Smooth muscle cell (in vitro differentiated cells): Measurements from ENCODE around the gene TMEM63C. TPM values are rescaled to one million over a fixed set of nuclear protein-coding genes. Genes with fewer than 3 reads are reported as not detected.

Source experiments
- DNase-seq: peaks from one replicate; lab custom pipeline; 2025; ENCODE audit not compliant: unreplicated experiment; lab: John Stamatoyannopoulos, UW
- H2AFZ ChIP-seq: fragments of 200-600 bp; sonication (generic); 2 replicates; pipeline ENCODE4 v1.6.0; 2016; ENCODE audit warnings: antibody characterized with exemption, low read depth, mild to moderate bottlenecking
- H3F3A ChIP-seq: fragments of 200-600 bp; sonication (generic); 2 replicates; pipeline ENCODE4 v1.6.0; 2017; ENCODE audit warnings: antibody characterized with exemption, low read depth
- H3K27ac ChIP-seq: fragments of 200-600 bp; sonication (generic); 2 replicates; pipeline ENCODE4 v1.5.1; 2016; ENCODE audit warnings: low read depth, mild to moderate bottlenecking
- H3K27me3 ChIP-seq: fragments of 200-600 bp; sonication (generic); 2 replicates; pipeline ENCODE4 v1.6.1; 2016; ENCODE audit warnings: low read depth, mild to moderate bottlenecking
- H3K36me3 ChIP-seq: fragments of 200-600 bp; sonication (generic); 2 replicates; pipeline ENCODE4 v1.5.1; 2016; ENCODE audit warnings: low read depth
- H3K4me1 ChIP-seq: fragments of 200-600 bp; sonication (generic); 2 replicates; pipeline ENCODE4 v1.5.1; 2016; ENCODE audit warnings: low read depth
- H3K4me2 ChIP-seq: fragments of 200-600 bp; sonication (generic); 2 replicates; pipeline ENCODE4 v1.6.0; 2016; ENCODE audit warnings: mild to moderate bottlenecking
- H3K4me3 ChIP-seq: fragments of 200-600 bp; sonication (generic); 2 replicates; pipeline ENCODE4 v1.5.1; 2016; ENCODE audit warnings: mild to moderate bottlenecking
- H3K79me2 ChIP-seq: fragments of 200-600 bp; sonication (generic); 2 replicates; pipeline ENCODE4 v1.6.0; 2016; ENCODE audit warnings: low read depth, mild to moderate bottlenecking
- H3K9ac ChIP-seq: fragments of 200-600 bp; sonication (generic); 2 replicates; pipeline ENCODE4 v1.6.0; 2016; ENCODE audit warnings: low read depth
- H3K9me3 ChIP-seq: fragments of 200-600 bp; sonication (generic); replicated peaks from 2 replicates; pipeline ENCODE4 v1.5.1; 2016; ENCODE audit warnings: low read depth
- H4K20me1 ChIP-seq: fragments of 200-600 bp; sonication (generic); 2 replicates; pipeline ENCODE4 v1.6.0; 2016; ENCODE audit warnings: low read depth
- CTCF ChIP-seq: fragments of 200-600 bp; sonication (generic); IDR thresholded peaks from 2 replicates; pipeline ENCODE4 v1.5.1; 2017; ENCODE audit warnings: borderline replicate concordance, mild to moderate bottlenecking, antibody characterized with exemption; ENCODE audit not compliant: insufficient read depth, poor library complexity, severe bottlenecking
- WGBS: methylation state at CpG from one replicate; pipeline ENCODE4 v1.1.7; 2016; ENCODE audit warnings: low lambda C conversion rate; 5-methylcytosine and 5-hydroxymethylcytosine counted together
- polyA plus RNA-seq: library from polyadenylated mRNA; unstranded; fragments of >200 nt; fragmentation: Nextera tagmentation; extraction: Ambion mirVana; gene quantifications from 2 replicates; pipeline ENCODE4 v1.2.1, GENCODE V29; 2016
- total RNA-seq: library from RNA; depleted of rRNA; stranded (reverse); fragments of >200 nt; gene quantifications from 2 replicates; pipeline ENCODE4 v1.2.3, GENCODE V29; 2014

Gene TMEM63C
- total and polyA plus RNA-seq, 2 experiments from 2014 or later = 4.3 to 7.7 TPM

- H3F3A ChIP-seq = no peaks in the 10 kb centered on the region
- H3K9ac ChIP-seq = no peak overlapping the region
- no peak overlapping the region for H3K4me3 ChIP-seq
- DNase-seq = no peak
- peaks cover 22% of the 10 kb centered on the region for H3K4me1 ChIP-seq
- no peaks in the 10 kb centered on the region for H3K36me3 ChIP-seq
- peaks cover 69% of the 10 kb centered on the region for H3K27me3 ChIP-seq
- no peak overlapping the region for H3K27ac ChIP-seq
- H3K4me2 ChIP-seq = no peak overlapping the region
- H3K9me3 ChIP-seq = no peaks in the 10 kb centered on the region
- no peak overlapping the region for H2AFZ ChIP-seq
- no peak for TF ChIP-seq CTCF
- H4K20me1 ChIP-seq = peaks cover 3% of the 10 kb centered on the region
- H3K79me2 ChIP-seq = no peaks in the 10 kb centered on the region
- WGBS = 92% methylated on average over 15 of the region's 15 CpGs
Measured at GRCh38 chr14:77139022-77139421, 42.6 kb upstream of the TMEM63C start.

GRCh38 chr14:77139540-77140358 is 41.8 kb upstream of the TMEM63C start:
- TF ChIP-seq CTCF = peak; percentile 48
- H4K20me1 ChIP-seq = peaks cover 3% of the 10 kb centered on the region
- 11% methylated on average over 32 of the region's 52 CpGs for WGBS
- H3K27ac ChIP-seq = no peak overlapping the region
- H3F3A ChIP-seq = no peaks in the 10 kb centered on the region
- H3K79me2 ChIP-seq = no peaks in the 10 kb centered on the region
- H2AFZ ChIP-seq = no peak overlapping the region
- no peaks in the 10 kb centered on the region for H3K9me3 ChIP-seq
- H3K4me2 ChIP-seq = peak overlapping the region; percentile 94
- DNase-seq = no peak
- no peak overlapping the region for H3K9ac ChIP-seq
- H3K36me3 ChIP-seq = no peaks in the 10 kb centered on the region
- H3K4me3 ChIP-seq = no peak overlapping the region
- peaks cover 69% of the 10 kb centered on the region for H3K27me3 ChIP-seq
- H3K4me1 ChIP-seq = peaks cover 22% of the 10 kb centered on the region

- no peak overlapping the region for H3K27ac ChIP-seq
- H3K4me1 ChIP-seq = peaks cover 22% of the 10 kb centered on the region
- no peak overlapping the region for H3K9ac ChIP-seq
- WGBS = 2% methylated on average over 66 of the region's 67 CpGs
- H3K27me3 ChIP-seq = peaks cover 77% of the 10 kb centered on the region
- H4K20me1 ChIP-seq = peaks cover 3% of the 10 kb centered on the region
- TF ChIP-seq CTCF = no peak
- H3K79me2 ChIP-seq = no peaks in the 10 kb centered on the region
- H3K4me3 ChIP-seq = peak overlapping the region; percentile 50
- H3K9me3 ChIP-seq = no peaks in the 10 kb centered on the region
- H3K4me2 ChIP-seq = peak overlapping the region; percentile 94
- no peak overlapping the region for H2AFZ ChIP-seq
- no peaks in the 10 kb centered on the region for H3F3A ChIP-seq
- no peaks in the 10 kb centered on the region for H3K36me3 ChIP-seq
- no peak for DNase-seq
Measured at GRCh38 chr14:77140359-77141213, 41.0 kb upstream of the TMEM63C start.
